Gastrocnemius medialis (tissue), 4 donors: ENCODE data around the gene DAB2IP. TPM values are rescaled to one million over a fixed set of nuclear protein-coding genes. Genes with fewer than 3 reads are reported as not detected.
A peak's percentile ranks its signal among the peaks of the same experiment; 100 is the strongest.

Experiments used
- ATAC-seq, 2 donors: fragments of 150-250 bp; one replicate each; pipeline ENCODE4 v1.9.1; 2016
- DNase-seq, 2 donors: peaks; one replicate each; pipeline ENCODE4 v3.0.0-alpha.2; 2019
- H3K27ac ChIP-seq, 4 donors: fragments of 200-600 bp; sonication (generic); 1 replicate in 1 of 4; 2 replicates in 3 of 4; pipeline ENCODE4 v1.5.1; 2016 to 2018; ENCODE audit warnings: mild to moderate bottlenecking in 2 of 4, moderate library complexity in 1 of 4
- H3K27me3 ChIP-seq, 3 donors: fragments of 200-600 bp; sonication (generic) in 2 of 3; 1 replicate in 1 of 3; 2 replicates in 2 of 3; pipeline versions ENCODE4 v1.5.1 to v1.6.0; 2016 to 2019; ENCODE audit warnings: mild to moderate bottlenecking in 1 of 3, moderate library complexity in 1 of 3
- H3K36me3 ChIP-seq, 2 donors: fragments of 200-600 bp; sonication (generic) in 1 of 2; one replicate each; pipeline ENCODE4 v1.5.1; 2017 to 2018
- H3K4me1 ChIP-seq, 2 donors: fragments of 200-600 bp; sonication (generic) in 1 of 2; one replicate each; pipeline ENCODE4 v1.5.1; 2016 to 2017; ENCODE audit warnings: mild to moderate bottlenecking in 2 of 2
- H3K4me3 ChIP-seq, 4 donors: fragments of 200-600 bp; sonication (generic) in 3 of 4; 1 replicate in 1 of 4; 2 replicates in 3 of 4; pipeline ENCODE4 v1.5.1; 2016 to 2019; ENCODE audit warnings: mild to moderate bottlenecking in 2 of 4
- H3K9me3 ChIP-seq, 3 donors: fragments of 200-600 bp; sonication (generic) in 2 of 3; 1 replicate in 1 of 3; 2 replicates in 2 of 3; pipeline ENCODE4 v1.5.1; 2016 to 2019
- POLR2A ChIP-seq, 2 donors: fragments of 450-650 bp; IDR thresholded peaks; one replicate each; pipeline ENCODE4 v1.6.1; 2017; ENCODE audit warnings: antibody characterized with exemption in 2 of 2, mild to moderate bottlenecking in 2 of 2, moderate library complexity in 2 of 2
- in situ Hi-C, 4 donors: fragments of 200-750 bp; cut with MboI; loops; one replicate each; pipeline versions ENCODE4 v1.15.0 to v1.8.0; 2017; ENCODE audit warnings: low sequenced_read_pairs in 4 of 4
- intact Hi-C: fragments of 100-400 bp; cut with DNase I; formaldehyde crosslinking; loops from one replicate; pipeline ENCODE4 v1.15.1; 2023; ENCODE audit warnings: low total_unique reads
- total RNA-seq, 4 donors: library from RNA; depleted of rRNA; stranded (reverse); fragments of >200 nt; gene quantifications; one replicate each; pipeline versions ENCODE4 v1.1.0 to v1.2.3, GENCODE V29; 2016
- TF ChIP-seq, protein P1 (sequence below), 5 experiments: fragments of 450-650 bp in 3 of 5; fragments of 200-600 bp in 2 of 5; sonication (generic) in 2 of 5; IDR thresholded peaks in 4 of 5; conservative IDR thresholded peaks in 1 of 5; 1 replicate in 4 of 5; 2 replicates in 1 of 5; pipeline ENCODE4 v1.5.1; 2016 to 2019; ENCODE audit warnings: antibody characterized with exemption in 5 of 5, mild to moderate bottlenecking in 3 of 5, moderate library complexity in 3 of 5

The DAB2IP gene
- total RNA-seq, 4 donors from 2014 or later: 22.7 to 68.2 (median 37.4) TPM

DNA sequence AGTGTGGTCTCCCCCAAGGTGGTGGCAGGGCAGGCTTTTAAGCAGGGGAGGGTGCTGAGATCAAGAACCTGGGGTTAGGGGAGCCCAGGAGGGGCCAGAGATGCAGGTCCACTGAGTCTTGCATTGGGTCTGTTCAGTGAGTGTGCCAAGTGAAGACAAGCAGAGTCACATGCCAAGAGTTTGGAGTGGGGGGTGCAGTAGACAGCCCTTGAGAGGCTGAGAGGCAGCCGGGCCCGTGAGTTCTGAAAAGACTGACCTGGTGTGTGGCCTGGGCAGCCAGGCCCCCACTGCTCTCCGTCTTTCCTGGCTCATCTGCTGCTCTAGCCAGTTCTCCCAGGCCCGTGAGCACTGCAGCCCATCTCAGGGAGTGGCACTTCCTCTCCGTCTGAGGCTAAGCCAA is 120.0 kb downstream of the DAB2IP start:
- in situ Hi-C loops (no loop called here), intact Hi-C loops (loop anchor here (1.0 to 10.0 kb wide), 2 partner anchors 82 to 213 kb away; no protein-coding TSS in a partner anchor)
- TF ChIP-seq, protein P1, sequence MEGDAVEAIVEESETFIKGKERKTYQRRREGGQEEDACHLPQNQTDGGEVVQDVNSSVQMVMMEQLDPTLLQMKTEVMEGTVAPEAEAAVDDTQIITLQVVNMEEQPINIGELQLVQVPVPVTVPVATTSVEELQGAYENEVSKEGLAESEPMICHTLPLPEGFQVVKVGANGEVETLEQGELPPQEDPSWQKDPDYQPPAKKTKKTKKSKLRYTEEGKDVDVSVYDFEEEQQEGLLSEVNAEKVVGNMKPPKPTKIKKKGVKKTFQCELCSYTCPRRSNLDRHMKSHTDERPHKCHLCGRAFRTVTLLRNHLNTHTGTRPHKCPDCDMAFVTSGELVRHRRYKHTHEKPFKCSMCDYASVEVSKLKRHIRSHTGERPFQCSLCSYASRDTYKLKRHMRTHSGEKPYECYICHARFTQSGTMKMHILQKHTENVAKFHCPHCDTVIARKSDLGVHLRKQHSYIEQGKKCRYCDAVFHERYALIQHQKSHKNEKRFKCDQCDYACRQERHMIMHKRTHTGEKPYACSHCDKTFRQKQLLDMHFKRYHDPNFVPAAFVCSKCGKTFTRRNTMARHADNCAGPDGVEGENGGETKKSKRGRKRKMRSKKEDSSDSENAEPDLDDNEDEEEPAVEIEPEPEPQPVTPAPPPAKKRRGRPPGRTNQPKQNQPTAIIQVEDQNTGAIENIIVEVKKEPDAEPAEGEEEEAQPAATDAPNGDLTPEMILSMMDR (IDR thresholded peaks at IDR 0.05 in 4 of 5, conservative IDR thresholded peaks at IDR 0.05 in 1 of 5): no peak
- TF ChIP-seq POLR2A (IDR thresholded peaks at IDR 0.05): no peak
- Histone ChIP-seq H3K27me3 (no peaks in the 10 kb centered on the region), H3K4me3 (no peak overlapping the region), H3K27ac (peak overlapping the region; percentile 80 to 88 (median 85)), H3K4me1 (peaks cover 30 to 32% of the 10 kb centered on the region in 2 donors), H3K9me3 (no peaks in the 10 kb centered on the region), H3K36me3 (peaks cover 0 to 55% of the 10 kb centered on the region in 2 donors)
- DNase-seq (peak in 1 of 2 donors; percentile 14), ATAC-seq (no peak)

DNA sequence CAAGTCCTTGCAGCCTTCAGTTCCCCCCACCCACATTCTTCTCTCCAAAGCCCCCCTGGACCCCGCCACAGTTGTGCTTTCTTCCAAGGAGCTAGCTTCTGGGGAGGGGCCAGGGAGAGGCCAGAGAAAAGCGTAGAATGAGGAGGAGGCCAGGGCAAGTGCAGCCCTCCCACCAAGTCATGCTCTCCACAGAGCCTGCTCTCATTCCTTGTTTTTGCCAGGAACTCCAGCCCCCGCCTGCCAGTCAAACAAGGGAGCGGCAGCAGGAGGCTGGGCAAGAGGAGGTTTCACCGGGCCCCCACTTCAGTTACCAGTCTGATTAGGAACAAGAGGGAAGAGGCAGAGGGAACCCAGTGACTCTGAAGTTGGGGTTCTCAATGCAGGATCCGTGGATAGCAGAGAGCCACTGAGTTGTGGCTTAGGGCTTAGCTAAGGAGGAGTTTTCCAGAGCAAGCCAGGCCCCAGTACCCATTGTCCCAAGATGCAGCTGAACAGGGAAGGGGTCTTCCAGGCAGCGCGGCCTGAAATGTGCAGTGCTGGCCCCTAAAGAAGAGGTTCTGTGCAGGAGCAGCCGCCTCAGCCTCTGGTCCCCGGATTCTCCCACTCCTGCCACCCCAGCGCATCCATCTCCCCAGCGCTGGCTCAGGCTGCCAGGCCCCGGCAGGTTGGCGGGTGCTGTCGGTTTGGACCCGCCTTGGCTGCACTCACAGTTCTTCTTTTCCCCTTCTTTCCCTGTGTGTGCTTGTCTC is 120.6 kb downstream of the DAB2IP start:
- Histone ChIP-seq H3K36me3 (peaks cover 0 to 53% of the 10 kb centered on the region in 2 donors), H3K27ac (peak overlapping the region; percentile 80 to 88 (median 85)), H3K27me3 (no peaks in the 10 kb centered on the region), H3K4me1 (peaks cover 30 to 36% of the 10 kb centered on the region in 2 donors), H3K9me3 (no peaks in the 10 kb centered on the region), H3K4me3 (no peak overlapping the region)
- peak in 1 of 2 donors; percentile 35 for DNase-seq
- in situ Hi-C loops (no loop called here), intact Hi-C loops (loop anchor here (1.0 to 10.0 kb wide), 4 partner anchors 29 to 213 kb away; no protein-coding TSS in a partner anchor)
- TF ChIP-seq POLR2A (IDR thresholded peaks at IDR 0.05): no peak
- TF ChIP-seq, protein P1 (IDR thresholded peaks at IDR 0.05 in 4 of 5, conservative IDR thresholded peaks at IDR 0.05 in 1 of 5): no peak
- ATAC-seq: peak; percentile 4 to 9

DNA sequence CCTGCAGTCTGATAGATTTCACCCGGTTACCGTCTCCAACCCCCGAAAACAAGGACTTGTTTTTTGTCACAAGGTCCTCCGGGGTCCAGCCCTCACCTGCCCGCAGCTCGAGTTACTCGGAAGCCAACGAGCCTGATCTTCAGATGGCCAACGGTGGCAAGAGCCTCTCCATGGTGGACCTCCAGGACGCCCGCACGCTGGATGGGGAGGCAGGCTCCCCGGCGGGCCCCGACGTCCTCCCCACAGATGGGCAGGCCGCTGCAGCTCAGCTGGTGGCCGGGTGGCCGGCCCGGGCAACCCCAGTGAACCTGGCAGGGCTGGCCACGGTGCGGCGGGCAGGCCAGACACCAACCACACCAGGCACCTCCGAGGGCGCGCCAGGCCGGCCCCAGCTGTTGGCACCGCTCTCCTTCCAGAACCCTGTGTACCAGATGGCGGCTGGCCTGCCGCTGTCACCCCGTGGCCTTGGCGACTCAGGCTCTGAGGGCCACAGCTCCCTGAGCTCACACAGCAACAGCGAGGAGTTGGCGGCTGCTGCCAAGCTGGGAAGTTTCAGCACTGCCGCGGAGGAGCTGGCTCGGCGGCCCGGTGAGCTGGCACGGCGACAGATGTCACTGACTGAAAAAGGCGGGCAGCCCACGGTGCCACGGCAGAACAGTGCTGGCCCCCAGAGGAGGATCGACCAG is 121.3 kb downstream of the DAB2IP start:
- H3K4me1 ChIP-seq: peaks cover 31 to 43% of the 10 kb centered on the region in 2 donors
- DNase-seq: peak; percentile 91 to 97
- TF ChIP-seq, protein P1 (IDR thresholded peaks at IDR 0.05 in 4 of 5, conservative IDR thresholded peaks at IDR 0.05 in 1 of 5): peak in 2 of 5 experiments; percentile 10 to 12
- no peak for TF ChIP-seq POLR2A (IDR thresholded peaks at IDR 0.05)

GRCh38 chr9:121773286-121773953 is 122.0 kb downstream of the DAB2IP start:
- H3K36me3 ChIP-seq: peaks cover 0 to 49% of the 10 kb centered on the region in 2 donors
- no peak overlapping the region for H3K4me3 ChIP-seq
- H3K27me3 ChIP-seq: no peaks in the 10 kb centered on the region
- intact Hi-C loops (loop anchor here (2.0 to 10.0 kb wide), 2 partner anchors 75 to 211 kb away; no protein-coding TSS in a partner anchor), in situ Hi-C loops (no loop called here)
- TF ChIP-seq, protein P1 (IDR thresholded peaks at IDR 0.05 in 4 of 5, conservative IDR thresholded peaks at IDR 0.05 in 1 of 5): no peak
- TF ChIP-seq POLR2A (IDR thresholded peaks at IDR 0.05): no peak
- H3K27ac ChIP-seq: peak overlapping the region; percentile 80 to 88 (median 85)
- peak in 1 of 2 donors; percentile 33 for DNase-seq
- peaks cover 38 to 50% of the 10 kb centered on the region in 2 donors for H3K4me1 ChIP-seq
- ATAC-seq: peak; percentile 3 to 13
- no peaks in the 10 kb centered on the region for H3K9me3 ChIP-seq

More for the DNA sequence above, 121.3 kb downstream of the DAB2IP start:
- H3K27me3 ChIP-seq: no peaks in the 10 kb centered on the region
- peak; percentile 86 to 90 for ATAC-seq
- H3K27ac ChIP-seq: peak overlapping the region; percentile 80 to 88 (median 85)
- no peak overlapping the region for H3K4me3 ChIP-seq
- H3K36me3 ChIP-seq: peaks cover 0 to 53% of the 10 kb centered on the region in 2 donors
- H3K9me3 ChIP-seq: no peaks in the 10 kb centered on the region
- intact Hi-C loops (loop anchor here (1.0 to 10.0 kb wide), 3 partner anchors 29 to 212 kb away; no protein-coding TSS in a partner anchor), in situ Hi-C loops (no loop called here)
